GM21737 (cell line): ENCODE results near the gene SLC12A4.
"Not testable (repeated sequence)": the region's sequence is repeated elsewhere in the genome, so short reads cannot be mapped to it uniquely, and the experiment has no call there.

ENCODE experiments used
- ATAC-seq: cut with Tn5 transposase; IDR thresholded peaks from one replicate; pipeline ENCODE4 v1.9.1; 2021; ENCODE audit warnings: mild to moderate bottlenecking, moderate library complexity; ENCODE audit not compliant: unreplicated experiment

Gene SLC12A4

GRCh38 chr16:67942510-67943255 lies 25.8 kb downstream of the SLC12A4 start:
- ATAC-seq: no peak

GRCh38 chr16:67942200-67942509 lies 26.3 kb downstream of the SLC12A4 start:
- no peak for ATAC-seq

- ATAC-seq: no peak
These were observed 26.8 kb downstream of the SLC12A4 start for GRCh38 chr16:67941469-67942199.

- ATAC-seq: no peak
These were observed 27.9 kb downstream of the SLC12A4 start for GRCh38 chr16:67940446-67941089.

- no peak for ATAC-seq
These were observed 28.7 kb downstream of the SLC12A4 start for GRCh38 chr16:67939507-67940445.

- not testable (repeated sequence) for ATAC-seq
These were observed 30.7 kb downstream of the SLC12A4 start for GRCh38 chr16:67937713-67938112.

GRCh38 chr16:67936880-67937605 lies 31.4 kb downstream of the SLC12A4 start:
- peak; percentile 60 for ATAC-seq

GRCh38 chr16:67936124-67936879 lies 32.1 kb downstream of the SLC12A4 start, which contains the start of gene PSMB10:
TSS of gene PSMB10 (minus strand) at chr16:67936850. CDS start at chr16:67936749, 101 bp downstream.
- ATAC-seq: no peak

- peak; percentile 87 for ATAC-seq
These were observed 32.9 kb downstream of the SLC12A4 start for GRCh38 chr16:67935402-67936123.

GRCh38 chr16:67935101-67935401 lies 33.4 kb downstream of the SLC12A4 start:
- no peak for ATAC-seq

GRCh38 chr16:67934306-67935100 lies 33.9 kb downstream of the SLC12A4 start:
- no peak for ATAC-seq

GRCh38 chr16:67933805-67934204 lies 34.6 kb downstream of the SLC12A4 start:
- ATAC-seq: no peak

- ATAC-seq: no peak
These were observed 36.0 kb downstream of the SLC12A4 start for GRCh38 chr16:67932462-67932840.

GRCh38 chr16:67931712-67932461 lies 36.5 kb downstream of the SLC12A4 start, which contains the start of gene CTRL:
TSS of gene CTRL (minus strand) at chr16:67931862. CDS start at chr16:67931852, 10 bp downstream.
- ATAC-seq: no peak

GRCh38 chr16:67930678-67931211 lies 37.7 kb downstream of the SLC12A4 start:
- ATAC-seq: no peak

GRCh38 chr16:67930191-67930590 lies 38.2 kb downstream of the SLC12A4 start:
- no peak for ATAC-seq
